Esophagus squamous epithelium (tissue), 5 donors: ENCODE results near the gene DKK2. TPM values are rescaled to one million over a fixed set of nuclear protein-coding genes. Genes with fewer than 3 reads are reported as not detected.

Experiments used
- DNase-seq: peaks from one replicate; lab custom pipeline; 2025; lab: John Stamatoyannopoulos, UW
- H3K27ac ChIP-seq, 4 donors: fragments of 200-600 bp; sonication (generic); one replicate each; pipeline ENCODE4 v1.5.1; 2016 to 2019; ENCODE audit warnings: mild to moderate bottlenecking in 1 of 4
- H3K27me3 ChIP-seq, 4 donors: fragments of 200-600 bp; sonication (generic); 1 replicate in 3 of 4; 2 replicates in 1 of 4; pipeline versions ENCODE4 v1.5.1 to v1.6.0; 2017 to 2021; ENCODE audit warnings: antibody characterized with exemption in 1 of 4
- H3K36me3 ChIP-seq, 3 donors: fragments of 200-600 bp; sonication (generic); one replicate each; pipeline ENCODE4 v1.5.1; 2016 to 2019
- H3K4me1 ChIP-seq, 3 donors: fragments of 200-600 bp; sonication (generic); one replicate each; pipeline ENCODE4 v1.5.1; 2017 to 2019
- H3K4me3 ChIP-seq, 4 donors: fragments of 200-600 bp; sonication (generic); 1 replicate in 3 of 4; 2 replicates in 1 of 4; pipeline ENCODE4 v1.5.1; 2016 to 2019; ENCODE audit warnings: mild to moderate bottlenecking in 2 of 4, moderate library complexity in 1 of 4
- H3K9me3 ChIP-seq, 3 donors: fragments of 200-600 bp; sonication (generic); one replicate each; pipeline ENCODE4 v1.5.1; 2016 to 2019
- POLR2A ChIP-seq, 4 donors: fragments of 450-650 bp; IDR thresholded peaks; one replicate each; pipeline ENCODE4 v1.6.1; 2017; ENCODE audit warnings: antibody characterized with exemption in 4 of 4, mild to moderate bottlenecking in 4 of 4, moderate library complexity in 3 of 4
- WGBS, 2 donors: methylation state at CpG; one replicate each; pipeline ENCODE4 v1.1.5; 2018; 5-methylcytosine and 5-hydroxymethylcytosine counted together
- intact Hi-C: fragments of 100-400 bp; cut with DNase I; formaldehyde crosslinking; loops from one replicate; pipeline ENCODE4 v1.15.0; 2022
- total RNA-seq, 4 donors: library from RNA; depleted of rRNA; stranded (reverse); fragments of >200 nt; gene quantifications; one replicate each; pipeline ENCODE4 v1.1.0, GENCODE V29; 2016
- TF ChIP-seq, protein P1 (sequence below), 6 experiments: fragments of 450-650 bp in 4 of 6; fragments of 200-600 bp in 2 of 6; sonication (generic) in 2 of 6; IDR thresholded peaks; one replicate each; pipeline ENCODE4 v1.5.1; 2016 to 2019; ENCODE audit warnings: antibody characterized with exemption in 6 of 6, mild to moderate bottlenecking in 4 of 6, moderate library complexity in 4 of 6
- donor health status: DM: yes; HTN: yes; CAD: no.

Gene DKK2
- total RNA-seq, 4 donors from 2014 or later, result 0.38 to 1.2 TPM; not detected in 2

DNA sequence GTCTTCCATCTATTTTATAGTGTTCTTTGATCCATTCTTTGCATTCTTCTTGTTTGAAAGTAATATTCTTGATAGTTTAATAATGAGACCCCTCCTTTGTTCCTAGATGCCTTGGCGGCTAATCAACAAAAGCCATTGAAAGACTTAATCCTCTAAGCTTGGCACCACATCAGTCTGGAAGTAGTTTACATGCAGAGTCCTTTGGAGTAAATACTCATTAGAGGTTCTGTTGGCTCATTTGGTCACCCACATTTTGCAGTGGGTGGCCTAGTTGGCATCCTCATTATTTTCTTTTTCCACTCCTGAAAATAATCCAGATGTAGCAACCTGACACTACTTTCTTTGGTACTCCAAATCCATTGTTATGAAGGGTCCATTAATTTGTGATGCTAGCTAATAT, 64.5 kb downstream of the DKK2 start:
- Histone ChIP-seq H3K27me3 (no peaks in the 10 kb centered on the region), H3K27ac (no peak overlapping the region), H3K4me1 (no peaks in the 10 kb centered on the region), H3K9me3 (no peaks in the 10 kb centered on the region), H3K4me3 (no peak overlapping the region), H3K36me3 (no peaks in the 10 kb centered on the region)
- DNase-seq, result no peak
- intact Hi-C loops, result no loop called here
- no peak for TF ChIP-seq POLR2A (IDR thresholded peaks at IDR 0.05)
- TF ChIP-seq, protein P1, sequence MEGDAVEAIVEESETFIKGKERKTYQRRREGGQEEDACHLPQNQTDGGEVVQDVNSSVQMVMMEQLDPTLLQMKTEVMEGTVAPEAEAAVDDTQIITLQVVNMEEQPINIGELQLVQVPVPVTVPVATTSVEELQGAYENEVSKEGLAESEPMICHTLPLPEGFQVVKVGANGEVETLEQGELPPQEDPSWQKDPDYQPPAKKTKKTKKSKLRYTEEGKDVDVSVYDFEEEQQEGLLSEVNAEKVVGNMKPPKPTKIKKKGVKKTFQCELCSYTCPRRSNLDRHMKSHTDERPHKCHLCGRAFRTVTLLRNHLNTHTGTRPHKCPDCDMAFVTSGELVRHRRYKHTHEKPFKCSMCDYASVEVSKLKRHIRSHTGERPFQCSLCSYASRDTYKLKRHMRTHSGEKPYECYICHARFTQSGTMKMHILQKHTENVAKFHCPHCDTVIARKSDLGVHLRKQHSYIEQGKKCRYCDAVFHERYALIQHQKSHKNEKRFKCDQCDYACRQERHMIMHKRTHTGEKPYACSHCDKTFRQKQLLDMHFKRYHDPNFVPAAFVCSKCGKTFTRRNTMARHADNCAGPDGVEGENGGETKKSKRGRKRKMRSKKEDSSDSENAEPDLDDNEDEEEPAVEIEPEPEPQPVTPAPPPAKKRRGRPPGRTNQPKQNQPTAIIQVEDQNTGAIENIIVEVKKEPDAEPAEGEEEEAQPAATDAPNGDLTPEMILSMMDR (IDR thresholded peaks at IDR 0.05), result no peak
- 33 to 45% methylated on average over 1 of the region's 1 CpG for WGBS, 2 donors

DNA sequence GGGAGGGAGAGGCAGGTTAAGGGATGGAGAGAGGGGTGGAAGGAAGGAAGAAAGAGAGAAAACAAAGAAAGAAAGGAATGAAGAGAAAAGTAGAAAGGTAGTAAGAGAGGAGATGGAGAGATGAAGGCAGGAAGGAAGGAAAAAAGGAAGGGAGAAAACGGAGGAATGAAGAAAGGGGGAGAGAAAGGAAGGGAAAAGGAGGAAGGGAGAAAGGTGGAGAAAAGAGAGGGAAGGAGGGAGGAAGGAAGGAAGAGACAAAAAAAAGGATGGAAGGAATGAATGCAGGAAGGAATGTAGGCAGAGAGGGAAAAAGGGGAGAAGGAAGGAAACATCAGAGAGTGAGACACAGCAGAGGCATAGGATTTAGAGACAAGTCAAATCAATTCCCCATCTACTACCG, 68.2 kb downstream of the DKK2 start:
- Histone ChIP-seq H3K36me3 (no peaks in the 10 kb centered on the region), H3K9me3 (no peaks in the 10 kb centered on the region), H3K27ac (no peak overlapping the region), H3K27me3 (no peaks in the 10 kb centered on the region), H3K4me3 (no peak overlapping the region), H3K4me1 (no peaks in the 10 kb centered on the region)
- intact Hi-C loops, result no loop called here
- WGBS, 2 donors, result 58 to 65% methylated on average over 2 of the region's 2 CpGs
- DNase-seq, result no peak
- no peak for TF ChIP-seq POLR2A (IDR thresholded peaks at IDR 0.05)
- TF ChIP-seq, protein P1 (IDR thresholded peaks at IDR 0.05), result no peak

DNA sequence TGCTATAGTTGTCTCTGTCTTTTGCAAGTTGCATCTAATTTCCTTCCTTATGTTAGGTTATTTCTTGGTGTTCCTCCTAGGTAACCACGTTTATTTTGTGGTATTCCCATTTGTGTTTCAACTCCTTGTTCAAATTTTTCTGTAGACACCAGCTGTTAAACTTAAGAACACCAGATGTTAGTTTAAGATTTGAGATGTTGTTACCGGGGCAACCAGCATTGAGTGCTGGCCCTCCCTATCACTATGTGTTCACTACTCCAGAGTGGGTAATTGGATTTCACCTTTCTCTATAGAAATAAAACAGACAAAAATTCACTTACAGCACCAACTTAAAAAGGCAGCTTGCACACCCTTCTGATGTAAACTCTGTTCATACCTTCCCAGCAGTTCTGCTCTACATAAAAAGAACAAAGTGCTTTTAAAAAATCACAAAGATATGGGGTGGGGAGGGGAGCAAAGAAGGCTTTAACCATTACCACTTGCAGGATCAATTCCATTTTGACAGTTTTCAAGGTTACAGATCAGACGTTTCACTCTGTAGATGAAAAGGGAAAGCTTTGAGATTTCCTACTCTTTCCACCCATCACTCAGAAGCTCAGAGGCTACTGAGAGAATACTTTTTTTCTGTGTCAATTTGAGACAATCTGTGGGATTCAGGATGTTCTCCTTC, 82.9 kb downstream of the DKK2 start:
- no peaks in the 10 kb centered on the region for H3K4me1 ChIP-seq
- H3K27me3 ChIP-seq, result no peaks in the 10 kb centered on the region
- 28 to 30% methylated on average over 3 of the region's 3 CpGs for WGBS, 2 donors
- TF ChIP-seq POLR2A (IDR thresholded peaks at IDR 0.05), result no peak
- TF ChIP-seq, protein P1 (IDR thresholded peaks at IDR 0.05), result no peak
- no peak for DNase-seq
- intact Hi-C loops, result no loop called here
- no peaks in the 10 kb centered on the region for H3K9me3 ChIP-seq
- no peak overlapping the region for H3K27ac ChIP-seq
- H3K4me3 ChIP-seq, result no peak overlapping the region
- H3K36me3 ChIP-seq, result no peaks in the 10 kb centered on the region

DNA sequence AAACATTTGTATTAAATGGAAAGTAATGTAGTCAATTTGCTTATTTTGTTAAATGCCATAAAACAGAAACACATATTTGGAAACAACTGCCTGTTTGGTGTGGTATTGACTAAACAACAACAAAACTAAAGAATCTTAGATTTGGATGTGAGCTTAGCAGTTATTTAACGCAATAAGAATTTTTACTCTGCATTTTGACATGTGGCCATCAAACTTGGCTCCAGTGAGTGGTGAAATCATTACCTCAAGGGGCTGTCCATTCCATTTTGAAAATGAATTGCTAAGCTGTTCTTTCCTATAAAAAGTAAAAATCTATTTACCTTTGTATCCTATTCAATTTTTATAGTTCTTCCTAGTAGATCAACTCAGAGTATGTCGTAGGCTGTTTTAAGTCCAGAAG, 84.2 kb downstream of the DKK2 start:
- intact Hi-C loops, result no loop called here
- Histone ChIP-seq H3K36me3 (no peaks in the 10 kb centered on the region), H3K27me3 (no peaks in the 10 kb centered on the region), H3K9me3 (no peaks in the 10 kb centered on the region), H3K4me3 (no peak overlapping the region), H3K27ac (no peak overlapping the region), H3K4me1 (no peaks in the 10 kb centered on the region)
- 86 to 91% methylated on average over 2 of the region's 2 CpGs for WGBS, 2 donors
- TF ChIP-seq POLR2A (IDR thresholded peaks at IDR 0.05), result no peak
- TF ChIP-seq, protein P1 (IDR thresholded peaks at IDR 0.05), result no peak
- DNase-seq, result no peak

DNA sequence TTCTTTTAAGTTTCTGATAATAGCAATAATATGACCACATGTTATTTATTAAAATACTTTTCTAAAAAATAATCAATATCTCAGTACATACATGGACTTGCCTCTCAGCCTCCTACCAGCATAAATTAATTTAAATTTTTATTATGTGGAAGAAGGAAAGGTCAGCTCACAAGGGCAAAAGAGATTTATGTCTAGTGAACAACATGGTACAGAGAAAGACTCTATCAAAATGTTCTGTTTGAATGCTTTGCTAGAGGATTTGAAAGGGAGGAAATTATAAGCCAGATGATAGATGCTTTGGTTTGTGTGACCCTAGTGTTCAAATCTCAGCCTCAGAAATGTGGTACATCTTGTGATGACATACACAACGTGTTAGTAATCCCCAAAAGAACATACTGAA, 94.3 kb downstream of the DKK2 start:
- WGBS, 2 donors, result 14 to 15% methylated on average over 1 of the region's 1 CpG
- no peaks in the 10 kb centered on the region for H3K4me1 ChIP-seq
- no peak overlapping the region for H3K27ac ChIP-seq
- H3K9me3 ChIP-seq, result no peaks in the 10 kb centered on the region
- no peaks in the 10 kb centered on the region for H3K36me3 ChIP-seq
- TF ChIP-seq POLR2A (IDR thresholded peaks at IDR 0.05), result no peak
- TF ChIP-seq, protein P1 (IDR thresholded peaks at IDR 0.05), result no peak
- no peaks in the 10 kb centered on the region for H3K27me3 ChIP-seq
- H3K4me3 ChIP-seq, result no peak overlapping the region
- no peak for DNase-seq
- intact Hi-C loops, result no loop called here
